GM21529 (cell line): Measurements from ENCODE around the gene CCDC38.

Experiments used
- ATAC-seq: cut with Tn5 transposase; IDR thresholded peaks from one replicate; pipeline ENCODE4 v1.9.1; 2021; ENCODE audit not compliant: unreplicated experiment

CCDC38 gene

GRCh38 chr12:95962222-95962621 lies 19.8 kb upstream of the CCDC38 start:
- ATAC-seq: no peak

GRCh38 chr12:95960241-95960640 lies 17.8 kb upstream of the CCDC38 start:
- no peak for ATAC-seq

GRCh38 chr12:95959107-95959506 lies 16.7 kb upstream of the CCDC38 start:
- no peak for ATAC-seq

- no peak for ATAC-seq
These were observed 14.2 kb upstream of the CCDC38 start for GRCh38 chr12:95956557-95957145.

- no peak for ATAC-seq
These were observed 13.2 kb upstream of the CCDC38 start for GRCh38 chr12:95955549-95956159.

- ATAC-seq: no peak
These were observed 10.6 kb upstream of the CCDC38 start for GRCh38 chr12:95953000-95953399.

- no peak for ATAC-seq
These were observed 9.1 kb upstream of the CCDC38 start for GRCh38 chr12:95951515-95951914.

GRCh38 chr12:95949477-95950206 lies 7.2 kb upstream of the CCDC38 start:
- no peak for ATAC-seq

GRCh38 chr12:95944108-95944704 lies 1.8 kb upstream of the CCDC38 start:
- ATAC-seq: no peak

GRCh38 chr12:95943330-95943842 lies 972 bp upstream of the CCDC38 start, which contains the start of gene AMDHD1:
Gene AMDHD1 (plus strand): TSS chr12:95943331. CDS start chr12:95943399, 68 bp downstream.
- ATAC-seq: peak; percentile 61

GRCh38 chr12:95942101-95942523 lies 302 bp downstream of the CCDC38 start:
- ATAC-seq: no peak

GRCh38 chr12:95940514-95940913 lies 1.9 kb downstream of the CCDC38 start:
- ATAC-seq: no peak

GRCh38 chr12:95922231-95922630 lies 20.2 kb downstream of the CCDC38 start:
- ATAC-seq: no peak

GRCh38 chr12:95919110-95919509 lies 23.3 kb downstream of the CCDC38 start:
- no peak for ATAC-seq

- no peak for ATAC-seq
These were observed 24.0 kb downstream of the CCDC38 start for GRCh38 chr12:95918194-95918993.

GRCh38 chr12:95909871-95910270 lies 32.5 kb downstream of the CCDC38 start:
- no peak for ATAC-seq

GRCh38 chr12:95908573-95908972 lies 33.8 kb downstream of the CCDC38 start:
- ATAC-seq: no peak

- no peak for ATAC-seq
These were observed 44.3 kb downstream of the CCDC38 start for GRCh38 chr12:95898081-95898480.

- ATAC-seq: no peak
These were observed 45.6 kb downstream of the CCDC38 start for GRCh38 chr12:95896846-95897245.

GRCh38 chr12:95890958-95891357 lies 51.5 kb downstream of the CCDC38 start:
- ATAC-seq: no peak

- no peak for ATAC-seq
These were observed 55.1 kb downstream of the CCDC38 start for GRCh38 chr12:95887311-95887710.
